Cerebellar nuclear complex (tissue), 1 donor: ENCODE data around the gene NUDT8.
"Not testable (repeated sequence)": the region's sequence is repeated elsewhere in the genome, so short reads cannot be mapped to it uniquely, and the experiment has no call there.

Experiments
- DNase-seq, 2 experiments: peaks; one replicate each; lab custom pipeline; 2025; lab: John Stamatoyannopoulos, UW

Gene NUDT8

GRCh38 chr11:67660752-67661151 is 31.0 kb upstream of the NUDT8 start:
- DNase-seq: not testable (repeated sequence)

DNA sequence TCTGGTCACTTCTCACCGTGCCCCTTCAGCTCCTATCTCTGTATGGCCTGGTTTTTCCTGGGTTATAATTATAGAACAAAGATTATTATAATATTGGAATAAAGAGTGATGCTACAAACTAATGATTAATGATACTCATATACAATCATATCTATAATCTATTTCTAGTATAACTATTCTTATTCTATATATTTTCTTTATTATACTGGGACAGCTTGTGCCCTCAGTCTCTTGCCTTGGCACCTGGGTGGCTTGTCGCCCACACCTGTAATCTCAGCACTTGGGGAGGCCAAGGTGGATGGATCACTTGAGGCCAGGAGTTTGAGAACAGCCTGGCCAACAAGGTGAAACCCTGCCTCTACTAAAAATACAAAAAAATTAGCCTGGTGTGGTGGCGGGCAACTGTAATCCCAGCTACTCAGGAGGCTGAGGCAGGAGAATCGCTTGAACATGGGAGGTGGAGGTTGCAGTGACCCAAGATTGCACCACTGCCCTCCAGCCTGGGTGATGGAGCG is 30.0 kb upstream of the NUDT8 start:
- not testable (repeated sequence) for DNase-seq

DNA sequence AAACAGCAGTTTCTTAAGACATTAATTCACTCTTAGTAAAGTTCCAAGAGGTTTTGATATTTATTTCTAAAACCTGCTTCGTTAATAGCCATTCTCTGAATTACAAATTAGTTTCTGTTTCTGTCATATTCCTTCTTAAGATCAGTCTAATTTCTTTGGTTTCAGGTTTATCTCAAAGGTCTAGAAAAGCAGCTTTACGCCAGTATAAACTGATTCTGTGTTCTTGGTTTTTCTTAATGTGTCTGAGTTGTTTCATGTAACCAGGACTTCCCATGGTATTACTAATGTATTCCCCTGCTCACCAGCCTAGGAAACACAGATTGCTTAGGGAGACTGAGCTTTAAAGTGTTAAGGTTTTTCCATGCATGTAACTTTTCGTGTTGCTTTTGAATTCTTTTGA is 27.6 kb upstream of the NUDT8 start:
- no peak for DNase-seq

DNA sequence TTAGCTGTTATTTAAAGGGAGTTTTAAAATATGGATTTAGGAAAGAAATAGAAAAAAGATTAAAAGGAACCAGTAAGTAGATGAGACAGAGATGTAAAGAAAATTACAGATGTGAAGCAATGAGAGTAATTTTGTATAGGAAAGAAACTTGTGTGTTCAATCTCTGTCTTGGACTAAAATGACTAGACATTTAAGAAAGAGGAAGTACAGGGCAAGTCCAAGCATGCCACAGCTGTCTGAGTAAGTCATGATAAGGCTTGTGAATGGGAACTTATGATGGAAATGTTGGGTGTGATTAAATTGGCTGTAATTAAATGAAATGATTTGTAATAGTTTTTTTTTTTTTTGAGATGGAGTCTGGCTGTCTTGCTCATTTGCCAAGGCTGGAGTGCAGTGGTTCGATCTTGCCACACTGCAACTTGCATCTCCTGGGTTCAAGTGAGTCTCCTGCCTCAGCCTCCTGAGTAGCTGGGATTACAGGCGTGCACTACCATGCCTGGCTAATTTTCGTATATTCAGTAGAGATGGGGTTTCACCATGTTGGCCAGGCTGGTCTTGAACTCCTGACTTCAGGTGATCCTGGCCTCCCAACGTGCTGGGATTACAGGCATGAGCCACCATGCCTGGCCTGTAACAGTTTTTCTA is 26.7 kb upstream of the NUDT8 start:
- no peak for DNase-seq

DNA sequence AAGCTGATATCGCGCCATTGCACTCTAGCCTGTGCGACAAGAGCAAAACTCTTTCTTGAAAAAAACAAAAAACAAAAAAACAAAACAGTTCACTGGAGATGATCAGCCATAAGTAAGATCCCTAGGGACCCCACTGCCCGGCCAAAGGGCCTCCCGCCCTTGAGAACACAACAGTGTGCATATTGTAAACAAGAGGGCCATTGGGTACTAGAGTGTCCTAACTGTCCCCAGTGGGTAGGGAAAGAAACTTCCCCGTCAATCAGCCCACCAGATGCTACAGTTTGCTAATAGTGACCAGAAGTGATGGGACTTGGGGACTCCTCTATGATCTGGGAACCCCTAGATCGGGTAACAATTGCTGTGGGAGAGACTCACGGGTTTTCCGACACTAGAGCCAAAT is 24.5 kb upstream of the NUDT8 start:
- no peak for DNase-seq

DNA sequence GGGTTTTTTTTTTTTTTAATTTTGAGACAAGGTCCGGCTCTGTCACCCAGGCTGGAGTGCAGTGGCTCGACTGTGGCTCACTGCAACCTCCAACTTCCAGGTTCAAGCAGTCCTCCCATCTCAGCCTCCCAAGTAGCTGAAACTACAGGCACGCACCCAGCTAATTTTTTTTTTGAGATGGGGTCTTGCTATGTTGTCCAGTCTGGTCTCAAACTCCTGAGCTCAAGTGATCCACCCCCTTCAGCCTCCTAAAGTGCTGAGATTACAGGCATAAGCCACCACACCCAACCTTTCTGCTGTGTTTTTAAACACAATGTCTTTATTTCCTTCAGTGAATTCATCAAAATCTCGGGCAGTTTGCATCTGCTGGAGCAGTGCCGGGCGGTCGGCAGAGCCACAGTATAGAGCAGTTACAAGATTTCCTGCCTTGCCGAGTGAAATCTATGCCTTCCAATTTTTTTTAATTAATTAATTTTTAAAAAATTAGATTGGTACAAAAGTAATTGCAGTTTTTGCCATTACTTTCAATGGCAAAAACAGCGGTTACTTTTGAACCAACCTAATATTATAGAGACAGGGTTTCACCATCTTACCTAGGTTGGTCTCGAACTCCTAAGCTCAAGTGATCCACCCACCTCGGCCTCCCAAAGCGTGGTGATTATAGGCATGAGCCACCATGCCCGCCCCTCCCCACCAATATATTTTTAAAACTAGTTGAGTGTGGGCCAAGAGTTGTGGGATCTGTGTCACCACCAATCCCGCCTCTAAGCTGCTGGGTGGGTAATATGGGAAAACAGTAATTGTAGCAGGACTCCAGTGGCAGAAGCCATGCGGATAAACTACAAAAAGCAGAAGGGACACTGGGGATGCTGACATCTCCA is 23.5 kb upstream of the NUDT8 start:
- no peak for DNase-seq

DNA sequence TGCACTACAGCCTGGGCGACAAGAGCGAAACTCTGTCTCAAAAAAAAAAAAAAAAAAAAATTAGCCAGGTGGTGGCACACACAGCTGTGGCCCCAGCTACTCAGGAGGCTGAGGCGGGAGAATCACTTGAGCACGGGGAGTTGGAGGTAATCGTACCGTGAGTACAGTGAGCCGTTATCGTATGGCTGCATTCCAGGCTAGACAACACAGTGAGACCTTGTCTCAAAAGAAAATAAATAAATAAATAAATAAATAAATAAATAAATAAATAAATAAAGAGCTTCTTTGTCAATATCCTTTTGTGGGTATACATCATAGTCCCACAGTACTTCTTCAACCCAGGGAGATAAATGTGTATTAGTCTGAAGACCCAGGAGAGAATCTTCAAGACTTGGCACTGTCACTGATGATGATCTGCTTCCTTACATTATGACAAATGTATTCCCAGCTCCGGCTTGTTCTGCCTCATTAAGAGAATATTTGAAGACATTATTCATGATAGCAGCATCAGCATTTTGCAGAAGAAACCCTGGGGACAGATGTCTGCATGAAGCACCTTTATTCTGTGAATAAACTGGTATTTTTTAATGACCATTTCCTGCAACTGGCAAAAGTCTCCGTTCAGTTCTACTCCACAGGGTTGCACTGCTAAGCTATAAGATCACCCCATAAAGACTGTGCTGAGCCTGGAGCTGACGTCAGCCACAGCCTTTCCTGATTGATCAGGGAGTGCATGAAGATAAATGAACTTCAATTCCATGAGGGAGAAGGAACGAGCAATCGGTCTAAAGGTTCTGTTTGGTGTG is 22.4 kb upstream of the NUDT8 start:
- no peak for DNase-seq

DNA sequence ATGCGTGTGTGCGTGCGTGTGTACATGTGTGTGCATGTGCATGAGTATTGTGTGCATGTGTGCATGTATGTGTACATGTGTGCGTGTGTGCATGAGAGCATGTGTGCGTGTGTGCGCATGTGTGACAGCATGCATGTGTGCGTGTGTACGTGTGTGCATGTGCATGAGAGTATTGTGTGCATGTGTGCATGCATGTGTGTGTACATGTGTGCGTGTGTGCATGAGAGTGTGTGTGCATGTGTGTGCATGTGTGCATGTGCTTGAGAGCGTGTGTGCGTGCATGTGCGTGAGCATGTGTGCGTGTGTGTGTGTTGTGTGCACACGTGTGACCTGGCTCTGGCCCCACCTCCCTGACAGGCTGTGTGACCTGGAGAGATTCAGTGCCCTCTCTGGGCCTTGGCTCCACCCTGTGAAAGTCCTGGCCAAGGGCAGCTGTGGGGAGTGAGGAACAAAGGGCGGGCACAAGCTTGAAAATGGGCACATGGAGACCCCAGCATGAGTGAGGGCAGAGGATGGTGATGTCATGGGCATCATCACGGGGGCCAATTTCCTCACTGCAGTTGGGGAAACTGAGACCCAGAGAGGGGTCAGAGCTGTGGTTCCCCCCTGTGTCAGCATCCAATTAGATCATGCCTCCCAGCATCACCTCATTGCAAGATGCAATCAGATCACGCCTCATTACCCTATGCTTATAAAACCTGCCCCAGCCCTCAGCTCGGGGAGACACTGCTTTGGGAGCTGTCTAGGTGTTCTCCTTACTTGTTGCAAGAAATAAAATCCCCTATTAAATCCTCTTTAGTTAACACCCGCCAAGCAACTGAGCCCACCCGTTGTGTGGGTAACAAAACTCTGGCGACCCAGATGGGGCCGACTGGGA is 20.1 kb upstream of the NUDT8 start:
- DNase-seq: no peak

DNA sequence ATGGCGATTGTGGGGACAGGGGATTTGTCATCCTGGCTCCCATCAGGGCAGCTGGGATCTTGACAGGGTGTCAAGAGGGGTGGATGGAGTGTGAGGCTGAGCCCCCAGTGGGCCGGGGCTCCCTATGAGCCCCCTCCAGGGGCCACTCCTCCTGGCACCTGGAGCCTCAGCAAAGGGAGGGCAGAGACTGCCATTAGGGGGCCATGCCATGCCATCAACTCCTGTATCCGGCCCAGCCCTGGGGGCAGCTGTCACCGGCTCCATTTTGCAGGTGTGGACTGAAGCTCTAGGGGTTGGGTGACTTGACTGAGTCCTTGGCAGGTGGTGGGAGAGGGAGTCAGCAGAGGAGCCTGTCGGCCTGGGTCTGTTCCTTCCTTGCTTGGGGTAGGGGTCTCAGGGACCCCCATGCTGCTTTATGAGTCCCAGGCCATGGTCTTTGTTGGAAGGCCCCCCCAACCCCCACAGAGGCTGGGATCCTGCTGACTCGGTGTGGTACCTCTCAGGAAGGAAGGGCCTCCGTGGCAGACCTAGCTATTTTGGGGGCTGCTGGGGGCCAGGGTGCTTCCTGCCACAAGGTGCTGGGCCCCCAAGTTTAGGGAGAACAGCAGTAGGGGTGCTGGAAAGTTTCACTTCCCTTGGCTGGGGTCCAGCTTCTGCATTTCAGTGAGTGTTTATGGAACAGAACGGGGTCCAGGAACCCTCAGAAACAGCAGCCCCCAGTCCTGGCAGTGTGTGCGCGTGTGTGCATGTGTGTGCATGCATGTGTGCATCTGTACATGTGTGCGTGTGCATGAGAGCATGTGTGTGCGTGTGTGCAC is 19.3 kb upstream of the NUDT8 start:
- no peak for DNase-seq

- DNase-seq: no peak
Measured at GRCh38 chr11:67648140-67648795, 18.5 kb upstream of the NUDT8 start.

GRCh38 chr11:67647471-67647870 is 17.7 kb upstream of the NUDT8 start:
- no peak for DNase-seq

DNA sequence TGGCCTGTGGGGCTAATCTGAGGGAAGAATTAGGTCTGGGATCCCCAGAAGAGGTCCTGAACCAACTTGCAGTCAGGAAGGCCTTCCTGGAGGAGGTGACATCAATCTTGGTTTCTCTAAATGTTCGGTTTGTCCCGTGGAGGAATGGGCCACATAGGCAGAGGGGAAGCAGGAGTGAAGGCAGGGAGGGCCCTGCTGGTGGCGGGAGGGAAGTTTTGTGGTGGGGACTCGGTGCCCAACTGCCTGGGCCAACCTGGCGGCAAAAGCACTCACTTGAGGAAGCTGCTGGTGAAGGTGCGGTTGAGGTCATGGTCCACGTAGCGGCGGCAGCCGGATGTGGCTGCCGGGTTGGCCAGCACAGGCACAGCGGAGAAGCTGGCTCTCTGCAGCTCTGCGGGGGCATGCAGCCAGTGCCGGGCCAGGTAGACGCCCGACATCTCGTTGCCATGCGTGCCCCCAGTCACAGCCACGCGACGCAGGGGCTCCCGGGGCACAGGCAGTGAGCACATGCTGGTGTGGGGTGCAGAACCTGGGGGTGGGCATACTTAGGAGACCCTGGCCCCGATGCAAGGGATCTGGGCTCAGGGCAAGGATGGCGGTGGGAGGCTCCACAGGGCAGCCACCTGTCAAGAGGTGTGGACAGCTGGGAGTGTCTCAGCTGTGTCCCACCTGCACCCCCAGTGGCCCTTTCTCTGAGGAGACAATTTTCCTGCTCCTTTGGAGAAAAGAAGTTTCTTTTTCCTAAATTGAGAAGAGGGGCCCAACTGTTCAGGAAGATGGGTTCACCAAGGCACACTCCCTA is 17.0 kb upstream of the NUDT8 start:
- DNase-seq: no peak

DNA sequence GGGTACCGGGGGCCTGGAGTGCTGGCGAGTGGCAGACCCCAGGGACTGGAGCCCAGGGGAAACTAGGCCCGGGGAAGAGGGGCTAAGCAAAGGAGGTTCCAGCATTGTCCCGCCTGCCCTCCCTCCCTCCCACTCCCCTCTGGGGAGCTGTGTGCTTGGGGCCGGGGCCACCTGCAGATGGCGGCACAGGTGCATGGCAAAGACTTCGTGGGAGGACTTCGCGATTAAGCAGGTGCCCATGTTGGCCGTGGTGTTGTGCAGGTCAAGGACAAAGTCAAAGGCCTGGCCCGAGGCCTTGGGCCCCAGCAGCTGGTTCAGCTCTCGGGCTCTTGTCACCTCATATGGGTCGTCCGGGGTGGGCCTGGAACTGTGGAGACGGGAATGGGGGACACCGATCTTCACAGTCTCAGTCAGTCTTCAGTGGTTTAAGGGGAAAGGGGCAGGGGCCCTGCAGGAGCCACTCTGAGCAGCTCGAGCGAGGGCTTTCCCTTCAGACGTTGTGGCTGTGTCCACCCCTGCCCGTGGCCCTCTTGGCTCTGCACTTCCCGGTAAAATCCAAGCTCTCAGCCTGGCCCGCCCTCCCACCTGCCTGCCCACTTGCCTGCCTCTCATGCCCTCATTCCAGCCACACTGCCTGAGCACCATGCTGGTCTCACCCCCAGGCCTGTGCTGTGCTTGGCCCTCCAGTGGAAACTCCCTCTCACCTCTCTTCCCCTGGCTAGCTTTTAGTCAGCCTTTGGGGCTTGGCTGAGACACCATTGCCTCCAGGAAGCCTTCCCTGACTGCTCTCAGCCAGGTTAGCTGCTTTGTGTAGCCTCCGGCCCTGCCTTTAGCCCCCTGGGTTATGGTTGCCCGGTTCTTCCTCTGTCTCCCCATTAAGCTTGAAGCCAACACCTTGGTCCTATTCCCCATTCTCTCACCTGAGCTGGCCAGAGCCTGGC is 16.1 kb upstream of the NUDT8 start:
- no peak for DNase-seq

- DNase-seq: no peak
Measured at GRCh38 chr11:67644472-67645418, 15.0 kb upstream of the NUDT8 start.

DNA sequence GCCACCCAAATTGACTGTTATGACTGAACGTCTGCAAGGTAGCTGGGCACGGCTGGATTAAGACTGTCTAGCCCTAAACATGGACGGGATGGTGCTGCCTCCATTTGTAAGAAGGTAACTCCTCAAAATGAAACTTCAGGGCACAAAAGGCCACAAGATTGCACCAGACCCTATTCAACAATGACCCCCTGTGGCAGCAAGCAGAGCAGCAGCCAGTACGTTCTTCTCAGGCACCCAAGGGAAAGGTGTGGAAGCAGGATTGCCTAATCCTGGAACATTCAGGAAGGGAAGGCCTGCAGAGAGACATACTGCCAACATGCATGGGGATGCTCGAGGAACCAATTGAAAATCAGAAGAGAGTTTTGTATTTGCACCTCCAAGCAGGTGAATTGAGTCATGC is 14.3 kb upstream of the NUDT8 start:
- no peak for DNase-seq

GRCh38 chr11:67642173-67643120 is 12.7 kb upstream of the NUDT8 start:
- no peak for DNase-seq
